ENCODE data around the gene TBC1D22A. TPM values are rescaled to one million over a fixed set of nuclear protein-coding genes. Genes with fewer than 3 reads are reported as not detected.

The TBC1D22A gene
- total RNA-seq, 1 experiment from 2014 or later = 20.9 TPM

DNA sequence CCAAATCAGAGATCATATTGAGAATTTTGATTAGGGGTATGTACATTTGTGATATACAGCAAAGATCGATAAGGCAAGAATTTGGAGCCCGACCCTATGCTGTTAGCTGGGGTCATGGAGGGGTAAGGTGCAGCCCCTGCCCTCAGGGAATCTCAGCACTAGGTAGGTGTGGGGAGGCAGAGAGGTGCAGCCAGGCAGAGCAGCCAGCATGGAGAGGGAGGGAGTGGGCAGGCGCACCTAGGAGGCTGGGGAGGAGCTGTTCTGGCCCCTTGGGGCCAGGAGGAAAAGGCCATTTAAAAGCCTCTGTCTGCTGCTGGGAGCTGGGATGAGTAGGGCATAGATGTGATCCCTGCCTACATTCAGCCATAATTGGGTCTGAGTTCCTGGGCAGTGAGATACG is 293.0 kb downstream of the TBC1D22A start:
- no peak for TF ChIP-seq SIN3A (IDR thresholded peaks at IDR 0.05; ENCODE audit: low read depth)
- no peak for TF ChIP-seq ELF1 (IDR thresholded peaks at IDR 0.05; ENCODE audit: borderline replicate concordance, low read depth)
- no peak for TF ChIP-seq FOSL1 (IDR thresholded peaks at IDR 0.05; ENCODE audit: low read depth)
- TF ChIP-seq ZFX (IDR thresholded peaks at IDR 0.05) = no peak
- no peak for TF ChIP-seq RAD21 (IDR thresholded peaks at IDR 0.05; ENCODE audit: low read depth)
- TF ChIP-seq CBX3 (IDR thresholded peaks at IDR 0.05; ENCODE audit: low read depth) = no peak
- TF ChIP-seq POLR2A (IDR thresholded peaks at IDR 0.05; ENCODE audit: borderline replicate concordance, extremely low read depth, insufficient read depth, insufficient read length) = no peak
- TF ChIP-seq, protein P1, sequence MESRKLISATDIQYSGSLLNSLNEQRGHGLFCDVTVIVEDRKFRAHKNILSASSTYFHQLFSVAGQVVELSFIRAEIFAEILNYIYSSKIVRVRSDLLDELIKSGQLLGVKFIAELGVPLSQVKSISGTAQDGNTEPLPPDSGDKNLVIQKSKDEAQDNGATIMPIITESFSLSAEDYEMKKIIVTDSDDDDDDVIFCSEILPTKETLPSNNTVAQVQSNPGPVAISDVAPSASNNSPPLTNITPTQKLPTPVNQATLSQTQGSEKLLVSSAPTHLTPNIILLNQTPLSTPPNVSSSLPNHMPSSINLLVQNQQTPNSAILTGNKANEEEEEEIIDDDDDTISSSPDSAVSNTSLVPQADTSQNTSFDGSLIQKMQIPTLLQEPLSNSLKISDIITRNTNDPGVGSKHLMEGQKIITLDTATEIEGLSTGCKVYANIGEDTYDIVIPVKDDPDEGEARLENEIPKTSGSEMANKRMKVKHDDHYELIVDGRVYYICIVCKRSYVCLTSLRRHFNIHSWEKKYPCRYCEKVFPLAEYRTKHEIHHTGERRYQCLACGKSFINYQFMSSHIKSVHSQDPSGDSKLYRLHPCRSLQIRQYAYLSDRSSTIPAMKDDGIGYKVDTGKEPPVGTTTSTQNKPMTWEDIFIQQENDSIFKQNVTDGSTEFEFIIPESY (IDR thresholded peaks at IDR 0.05; ENCODE audit: extremely low read depth, insufficient replicate concordance, low read length) = no peak
- no peak for TF ChIP-seq JUND (IDR thresholded peaks at IDR 0.05)
- TF ChIP-seq, protein P2, sequence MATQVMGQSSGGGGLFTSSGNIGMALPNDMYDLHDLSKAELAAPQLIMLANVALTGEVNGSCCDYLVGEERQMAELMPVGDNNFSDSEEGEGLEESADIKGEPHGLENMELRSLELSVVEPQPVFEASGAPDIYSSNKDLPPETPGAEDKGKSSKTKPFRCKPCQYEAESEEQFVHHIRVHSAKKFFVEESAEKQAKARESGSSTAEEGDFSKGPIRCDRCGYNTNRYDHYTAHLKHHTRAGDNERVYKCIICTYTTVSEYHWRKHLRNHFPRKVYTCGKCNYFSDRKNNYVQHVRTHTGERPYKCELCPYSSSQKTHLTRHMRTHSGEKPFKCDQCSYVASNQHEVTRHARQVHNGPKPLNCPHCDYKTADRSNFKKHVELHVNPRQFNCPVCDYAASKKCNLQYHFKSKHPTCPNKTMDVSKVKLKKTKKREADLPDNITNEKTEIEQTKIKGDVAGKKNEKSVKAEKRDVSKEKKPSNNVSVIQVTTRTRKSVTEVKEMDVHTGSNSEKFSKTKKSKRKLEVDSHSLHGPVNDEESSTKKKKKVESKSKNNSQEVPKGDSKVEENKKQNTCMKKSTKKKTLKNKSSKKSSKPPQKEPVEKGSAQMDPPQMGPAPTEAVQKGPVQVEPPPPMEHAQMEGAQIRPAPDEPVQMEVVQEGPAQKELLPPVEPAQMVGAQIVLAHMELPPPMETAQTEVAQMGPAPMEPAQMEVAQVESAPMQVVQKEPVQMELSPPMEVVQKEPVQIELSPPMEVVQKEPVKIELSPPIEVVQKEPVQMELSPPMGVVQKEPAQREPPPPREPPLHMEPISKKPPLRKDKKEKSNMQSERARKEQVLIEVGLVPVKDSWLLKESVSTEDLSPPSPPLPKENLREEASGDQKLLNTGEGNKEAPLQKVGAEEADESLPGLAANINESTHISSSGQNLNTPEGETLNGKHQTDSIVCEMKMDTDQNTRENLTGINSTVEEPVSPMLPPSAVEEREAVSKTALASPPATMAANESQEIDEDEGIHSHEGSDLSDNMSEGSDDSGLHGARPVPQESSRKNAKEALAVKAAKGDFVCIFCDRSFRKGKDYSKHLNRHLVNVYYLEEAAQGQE (IDR thresholded peaks at IDR 0.05; ENCODE audit: low read depth) = no peak
- TF ChIP-seq EZH2phosphoT487 (IDR thresholded peaks at IDR 0.05; ENCODE audit: borderline replicate concordance) = no peak
- TF ChIP-seq, protein P3, sequence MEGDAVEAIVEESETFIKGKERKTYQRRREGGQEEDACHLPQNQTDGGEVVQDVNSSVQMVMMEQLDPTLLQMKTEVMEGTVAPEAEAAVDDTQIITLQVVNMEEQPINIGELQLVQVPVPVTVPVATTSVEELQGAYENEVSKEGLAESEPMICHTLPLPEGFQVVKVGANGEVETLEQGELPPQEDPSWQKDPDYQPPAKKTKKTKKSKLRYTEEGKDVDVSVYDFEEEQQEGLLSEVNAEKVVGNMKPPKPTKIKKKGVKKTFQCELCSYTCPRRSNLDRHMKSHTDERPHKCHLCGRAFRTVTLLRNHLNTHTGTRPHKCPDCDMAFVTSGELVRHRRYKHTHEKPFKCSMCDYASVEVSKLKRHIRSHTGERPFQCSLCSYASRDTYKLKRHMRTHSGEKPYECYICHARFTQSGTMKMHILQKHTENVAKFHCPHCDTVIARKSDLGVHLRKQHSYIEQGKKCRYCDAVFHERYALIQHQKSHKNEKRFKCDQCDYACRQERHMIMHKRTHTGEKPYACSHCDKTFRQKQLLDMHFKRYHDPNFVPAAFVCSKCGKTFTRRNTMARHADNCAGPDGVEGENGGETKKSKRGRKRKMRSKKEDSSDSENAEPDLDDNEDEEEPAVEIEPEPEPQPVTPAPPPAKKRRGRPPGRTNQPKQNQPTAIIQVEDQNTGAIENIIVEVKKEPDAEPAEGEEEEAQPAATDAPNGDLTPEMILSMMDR (IDR thresholded peaks at IDR 0.05 in 2 of 3, conservative IDR thresholded peaks at IDR 0.05 in 1 of 3; ENCODE audit: borderline replicate concordance in 1 of 3, insufficient read depth in 1 of 3, low read depth in 2 of 3, low read length in 2 of 3) = no peak
- no peak for TF ChIP-seq SRF (IDR thresholded peaks at IDR 0.05; ENCODE audit: low read depth)
- TF ChIP-seq ATF3 (IDR thresholded peaks at IDR 0.05) = no peak
- ATAC-seq = no peak
- Histone ChIP-seq H3K4me3 (replicated peaks in 1 of 2; ENCODE audit: low read depth in 1 of 2, low read length in 2 of 2) (no peak overlapping the region), H3K27me3 (ENCODE audit: insufficient read depth, low read length) (no peaks in the 10 kb centered on the region), H3K9me3 (ENCODE audit: control insufficient read depth in 1 of 2, insufficient read depth in 1 of 2, low read depth in 1 of 2, low read length in 2 of 2) (no peaks in the 10 kb centered on the region), H3K4me1 (ENCODE audit: control insufficient read depth in 1 of 2, insufficient read depth in 2 of 2, low read length in 2 of 2) (no peaks in the 10 kb centered on the region), H3K9ac (ENCODE audit: low read length) (no peak overlapping the region), H2AFZ (ENCODE audit: low read depth, low read length, poor library complexity, severe bottlenecking) (no peak overlapping the region), H3K36me3 (ENCODE audit: control insufficient read depth in 1 of 2, insufficient read depth in 2 of 2, low read length in 2 of 2) (no peaks in the 10 kb centered on the region), H4K20me1 (ENCODE audit: insufficient read depth) (no peaks in the 10 kb centered on the region), H3K79me2 (ENCODE audit: insufficient read depth, low read length) (no peaks in the 10 kb centered on the region), H3K9me2 (ENCODE audit: insufficient read depth) (no peaks in the 10 kb centered on the region), H3K4me2 (ENCODE audit: low read length) (no peak overlapping the region), H3K27ac (ENCODE audit: low read depth, low read length) (no peak overlapping the region)
- ChIA-PET RAD21 (ENCODE audit: low non-redundant PET in 1 of 2, low total read pairs in 2 of 2, uncharacterized antibody in 2 of 2, unreplicated experiment in 2 of 2) (no interaction called here), POLR2A (no interaction called here), CTCF (no interaction called here)
- BruUV-seq (replicated peaks) = no TSS peak
- intact Hi-C loops (cut with micrococcal nuclease) = no loop called here
- DNase-seq (ENCODE audit: low read depth, low spot score) = no peak
